SK-N-SH (cell line): Measurements from ENCODE around the gene MED16. TPM values are rescaled to one million over a fixed set of nuclear protein-coding genes. Genes with fewer than 3 reads are reported as not detected.

Source experiments
- CTCF ChIA-PET: fragments of 300-600, 350-600 bp; formaldehyde crosslinking; extraction: SDS; loops from one replicate; lab custom pipeline; 2021; lab: Yijun Ruan, JAX
- POLR2A ChIA-PET: fragments of 350-600 bp; sonication (Branson Sonifier 250); formaldehyde crosslinking; extraction: SDS; loops from one replicate; lab custom pipeline; 2020; ENCODE audit warnings: antibody characterized with exemption, inconsistent platforms; lab: Yijun Ruan, JAX
- DNase-seq: peaks from one replicate; pipeline ENCODE4 v3.0.0; 2012
- H2AFZ ChIP-seq: fragments of 200-600 bp; sonication (generic); 2 replicates; pipeline ENCODE4 v1.8.1; 2016; ENCODE audit warnings: antibody characterized with exemption, mild to moderate bottlenecking, low read depth
- H3F3A ChIP-seq: fragments of 200-600 bp; sonication (generic); replicated peaks from 2 replicates; pipeline ENCODE3; 2016; ENCODE audit warnings: antibody characterized with exemption, mild to moderate bottlenecking; ENCODE audit not compliant: insufficient read depth
- H3K27ac ChIP-seq, 2 experiments: fragments of 200-500 bp in 1 of 2; fragments of 200-600 bp in 1 of 2; sonication (Bioruptor generic) in 1 of 2; sonication (generic), shearing (Covaris generic) in 1 of 2; 2 replicates each; pipeline versions ENCODE4 v1.5.1 to v1.6.1; 2014 to 2016; ENCODE audit warnings: low read depth in 2 of 2, inconsistent platforms in 1 of 2, low read length in 1 of 2, mild to moderate bottlenecking in 1 of 2, mixed read lengths in 1 of 2
- H3K27me3 ChIP-seq: fragments of 200-600 bp; sonication (generic), shearing (Covaris generic); 2 replicates; pipeline ENCODE4 v1.6.1; 2016; ENCODE audit warnings: mixed run types; ENCODE audit not compliant: insufficient read depth
- H3K36me3 ChIP-seq, 2 experiments: fragments of 200-500 bp in 1 of 2; fragments of 200-600 bp in 1 of 2; sonication (Bioruptor generic) in 1 of 2; sonication (generic) in 1 of 2; replicated peaks in 1 of 2; 2 replicates each; pipeline versions ENCODE3 to v1.5.1; 2014 to 2016; ENCODE audit warnings: low read length in 1 of 2, mild to moderate bottlenecking in 1 of 2; ENCODE audit not compliant: insufficient read depth in 2 of 2, control insufficient read depth in 1 of 2
- H3K4me1 ChIP-seq, 2 experiments: fragments of 200-500 bp in 1 of 2; fragments of 200-600 bp in 1 of 2; sonication (Bioruptor generic) in 1 of 2; sonication (generic), shearing (Covaris generic) in 1 of 2; 2 replicates each; pipeline versions ENCODE4 v1.5.1 to v1.6.1; 2014 to 2016; ENCODE audit warnings: low read depth in 1 of 2, low read length in 1 of 2, mixed run types in 1 of 2; ENCODE audit not compliant: insufficient read depth in 2 of 2, control insufficient read depth in 1 of 2
- H3K4me2 ChIP-seq: fragments of 200-600 bp; sonication (generic), shearing (Covaris generic); 2 replicates; pipeline ENCODE4 v1.6.1; 2017; ENCODE audit warnings: mixed run types
- H3K4me3 ChIP-seq, 2 experiments: fragments of 200-500 bp in 1 of 2; fragments of 200-600 bp in 1 of 2; sonication (Bioruptor generic) in 1 of 2; sonication (generic), shearing (Covaris generic) in 1 of 2; 2 replicates each; pipeline versions ENCODE4 v1.5.1 to v1.8.1; 2014 to 2016; ENCODE audit warnings: low read depth in 2 of 2, inconsistent platforms in 1 of 2, low read length in 1 of 2, mild to moderate bottlenecking in 1 of 2, mixed read lengths in 1 of 2, moderate library complexity in 1 of 2
- H3K79me2 ChIP-seq: fragments of 200-600 bp; sonication (generic); 2 replicates; pipeline ENCODE4 v1.8.1; 2017; ENCODE audit warnings: mild to moderate bottlenecking; ENCODE audit not compliant: insufficient read depth
- H3K9ac ChIP-seq: fragments of 200-600 bp; sonication (generic); 2 replicates; pipeline ENCODE4 v1.6.1; 2017; ENCODE audit warnings: mixed run types
- H3K9me2 ChIP-seq: fragments of 200-600 bp; sonication (generic); 2 replicates; pipeline ENCODE4 v1.6.1; 2017; ENCODE audit warnings: mixed run types
- H3K9me3 ChIP-seq: fragments of 200-600 bp; sonication (generic); 2 replicates; pipeline ENCODE4 v1.6.1; 2017; ENCODE audit warnings: mixed run types, mild to moderate bottlenecking, moderate library complexity
- H4K20me1 ChIP-seq: fragments of 200-600 bp; sonication (generic); 2 replicates; pipeline ENCODE4 v1.6.1; 2017; ENCODE audit warnings: mild to moderate bottlenecking, mixed run types; ENCODE audit not compliant: insufficient read depth
- ELF1 ChIP-seq: IDR thresholded peaks from 2 replicates; pipeline ENCODE4 v1.4.0; 2012
- FOXJ3 ChIP-seq: sonication (generic); formaldehyde crosslinking; IDR thresholded peaks from 2 replicates; pipeline ENCODE4 v1.5.1; 2020; ENCODE audit warnings: mild to moderate bottlenecking, missing genetic modification reagents
- FOXM1 ChIP-seq: IDR thresholded peaks from 2 replicates; pipeline ENCODE4 v1.4.0; 2012; ENCODE audit warnings: low read depth, mild to moderate bottlenecking
- MEF2A ChIP-seq: IDR thresholded peaks from 2 replicates; pipeline ENCODE4 v1.4.0; 2012; ENCODE audit warnings: low read depth, borderline replicate concordance
- MXI1 ChIP-seq: IDR thresholded peaks from 2 replicates; pipeline ENCODE4 v1.6.1; 2012; ENCODE audit warnings: mild to moderate bottlenecking, low read depth, low read length, improper control_type of control experiment
- RAD21 ChIP-seq: IDR thresholded peaks from 2 replicates; pipeline ENCODE4 v1.6.1; 2012; ENCODE audit warnings: mild to moderate bottlenecking, low read length
- RCOR1 ChIP-seq: fragments of 150-350 bp; IDR thresholded peaks from 2 replicates; pipeline ENCODE4 v1.6.1; 2017; ENCODE audit warnings: antibody characterized with exemption, low read length
- RFX5 ChIP-seq: IDR thresholded peaks from 2 replicates; pipeline ENCODE4 v1.6.1; 2012; ENCODE audit warnings: mild to moderate bottlenecking, improper control_type of control experiment, low read length
- SIN3A ChIP-seq: IDR thresholded peaks from 2 replicates; pipeline ENCODE4 v1.6.1; 2012; ENCODE audit warnings: low read depth, mild to moderate bottlenecking, low read length, moderate library complexity, borderline replicate concordance
- SMC3 ChIP-seq: IDR thresholded peaks from 2 replicates; pipeline ENCODE4 v1.6.1; 2012; ENCODE audit warnings: low read depth, low read length, improper control_type of control experiment
- TEAD4 ChIP-seq: IDR thresholded peaks from 2 replicates; pipeline ENCODE4 v1.4.0; 2012; ENCODE audit warnings: mild to moderate bottlenecking, borderline replicate concordance; ENCODE audit not compliant: insufficient read depth
- YY1 ChIP-seq: IDR thresholded peaks from 2 replicates; pipeline ENCODE4 v1.4.0; 2012; ENCODE audit warnings: low read depth, mild to moderate bottlenecking
- WGBS: methylation state at CpG from one replicate; pipeline ENCODE4 v1.1.6; 2017; ENCODE audit warnings: low lambda C conversion rate; 5-methylcytosine and 5-hydroxymethylcytosine counted together
- polyA plus RNA-seq, 3 experiments: library from polyadenylated mRNA; depleted of rRNA; stranded (reverse); fragments of >200 nt; gene quantifications; 2 replicates each; pipeline ENCODE4 v1.2.3, GENCODE V29; 2012
- TF ChIP-seq, protein P1 (sequence below): IDR thresholded peaks from 2 replicates; pipeline ENCODE4; 2012
- TF ChIP-seq, protein P2 (sequence below): fragments of 150-350 bp; IDR thresholded peaks from 2 replicates; pipeline ENCODE4 v1.6.1; 2016; ENCODE audit warnings: mild to moderate bottlenecking, low read depth, low read length
- TF ChIP-seq, protein P3 (sequence below): IDR thresholded peaks from 2 replicates; pipeline ENCODE4 v1.6.1; 2012; ENCODE audit warnings: mild to moderate bottlenecking, low read depth, low read length, moderate library complexity

MED16 gene
- polyA plus RNA-seq, 1 of the 3 experiments (the other 2 are of a cell fraction) = 40.6 TPM

DNA sequence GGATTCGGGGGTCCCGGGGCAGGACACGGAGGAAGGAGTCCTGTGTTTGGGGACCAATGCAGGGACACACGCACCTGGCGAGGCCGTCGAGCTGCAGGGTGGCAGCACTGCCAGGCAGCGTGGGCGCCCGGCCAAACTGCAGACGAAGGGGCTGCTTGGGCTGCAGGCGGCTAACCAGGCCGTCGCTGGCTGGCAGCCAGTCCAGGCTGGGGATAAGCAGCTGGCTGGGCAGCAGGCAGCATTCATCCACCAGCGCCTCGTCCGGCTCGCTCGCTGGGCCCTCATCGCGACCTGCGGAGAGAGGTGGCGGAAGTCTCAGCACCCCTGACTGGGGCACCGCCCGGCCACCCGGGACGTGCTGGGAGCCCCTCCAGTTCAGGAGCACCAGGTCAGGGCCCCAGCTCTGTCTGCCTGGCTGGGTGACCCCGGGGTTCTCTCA, 22.0 kb downstream of the MED16 start:
- POLR2A ChIA-PET = interaction anchor here (0.7 kb wide), 1 partner anchor 8 kb away, joined by 3 read pairs; no protein-coding TSS in a partner anchor
- Histone ChIP-seq H3K4me3 (no peak overlapping the region), H3K9ac (no peak overlapping the region), H3K4me2 (no peak overlapping the region)
- peak; percentile 93 for DNase-seq
- TF ChIP-seq FOXJ3 (CRISPR knock-in tag) (0 out of 2 replicates have a peak, but pooled peaks have one; percentile 49), RAD21 (peak; percentile 13; the same call in 1 of the 2 replicates), SMC3 (peak; percentile 7; the same call in 1 of the 2 replicates), RFX5 (no peak), MXI1 (no peak; the same call in 1 of the 2 replicates), RCOR1 (peak; percentile 45; the same call in 1 of the 2 replicates), ELF1 (no peak), YY1 (no peak)
- TF ChIP-seq, protein P1, sequence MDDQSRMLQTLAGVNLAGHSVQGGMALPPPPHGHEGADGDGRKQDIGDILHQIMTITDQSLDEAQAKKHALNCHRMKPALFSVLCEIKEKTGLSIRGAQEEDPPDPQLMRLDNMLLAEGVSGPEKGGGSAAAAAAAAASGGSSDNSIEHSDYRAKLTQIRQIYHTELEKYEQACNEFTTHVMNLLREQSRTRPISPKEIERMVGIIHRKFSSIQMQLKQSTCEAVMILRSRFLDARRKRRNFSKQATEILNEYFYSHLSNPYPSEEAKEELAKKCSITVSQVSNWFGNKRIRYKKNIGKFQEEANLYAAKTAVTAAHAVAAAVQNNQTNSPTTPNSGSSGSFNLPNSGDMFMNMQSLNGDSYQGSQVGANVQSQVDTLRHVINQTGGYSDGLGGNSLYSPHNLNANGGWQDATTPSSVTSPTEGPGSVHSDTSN = no peak
- TF ChIP-seq, protein P2, sequence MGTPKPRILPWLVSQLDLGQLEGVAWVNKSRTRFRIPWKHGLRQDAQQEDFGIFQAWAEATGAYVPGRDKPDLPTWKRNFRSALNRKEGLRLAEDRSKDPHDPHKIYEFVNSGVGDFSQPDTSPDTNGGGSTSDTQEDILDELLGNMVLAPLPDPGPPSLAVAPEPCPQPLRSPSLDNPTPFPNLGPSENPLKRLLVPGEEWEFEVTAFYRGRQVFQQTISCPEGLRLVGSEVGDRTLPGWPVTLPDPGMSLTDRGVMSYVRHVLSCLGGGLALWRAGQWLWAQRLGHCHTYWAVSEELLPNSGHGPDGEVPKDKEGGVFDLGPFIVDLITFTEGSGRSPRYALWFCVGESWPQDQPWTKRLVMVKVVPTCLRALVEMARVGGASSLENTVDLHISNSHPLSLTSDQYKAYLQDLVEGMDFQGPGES = no peak
- TF ChIP-seq, all 33 proteins: peak for 4
- H2AFZ ChIP-seq = no peak overlapping the region
- no peaks in the 10 kb centered on the region for H3K79me2 ChIP-seq
- H3K36me3 ChIP-seq = peaks cover 3 to 40% of the 10 kb centered on the region in 2 experiments
- no peaks in the 10 kb centered on the region for H4K20me1 ChIP-seq
- peaks cover 22% of the 10 kb centered on the region for H3F3A ChIP-seq
- no peaks in the 10 kb centered on the region for H3K9me2 ChIP-seq
- H3K9me3 ChIP-seq = no peaks in the 10 kb centered on the region
- peaks cover 4 to 16% of the 10 kb centered on the region in 2 experiments; a peak in 2 of 4 replicates for H3K4me1 ChIP-seq
- H3K27me3 ChIP-seq = no peaks in the 10 kb centered on the region
- CTCF ChIA-PET = interaction anchor here (0.9 to 1.3 kb wide), 4 partner anchors 14 to 112 kb away, joined by 3 to 5 read pairs (median 3); no protein-coding TSS in a partner anchor
- peak overlapping the region in 1 of 2 experiments; percentile 76; a peak in 2 of 4 replicates for H3K27ac ChIP-seq
- WGBS = 82% methylated on average over 7 of the region's 28 CpGs

DNA sequence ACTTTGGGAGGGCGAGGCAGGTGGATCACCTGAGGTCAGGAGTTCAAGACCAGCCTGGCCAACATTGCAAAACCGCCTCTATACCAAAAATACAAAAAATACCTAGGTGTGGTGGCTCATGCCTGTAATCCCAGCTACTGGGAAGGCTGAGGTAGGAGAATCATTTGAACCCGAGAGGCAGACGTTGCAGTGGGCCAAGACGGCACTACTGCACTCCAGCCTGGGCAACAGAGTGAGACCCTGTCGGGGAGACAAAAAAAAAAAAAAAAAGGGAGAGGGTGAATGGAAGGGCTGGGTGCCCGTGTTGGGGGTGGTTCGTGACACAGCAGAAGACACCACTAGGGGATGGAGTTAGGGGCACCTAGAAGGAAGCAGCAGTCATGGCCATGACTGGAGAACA, 22.7 kb downstream of the MED16 start:
- H3K9ac ChIP-seq = no peak overlapping the region
- H3K36me3 ChIP-seq = peaks cover 3 to 36% of the 10 kb centered on the region in 2 experiments
- H3K9me3 ChIP-seq = no peaks in the 10 kb centered on the region
- DNase-seq = no peak
- no peak for TF ChIP-seq SIN3A
- no peak for TF ChIP-seq FOXM1
- TF ChIP-seq YY1 = no peak
- TF ChIP-seq MXI1 = no peak
- no peak for TF ChIP-seq TEAD4
- TF ChIP-seq, protein P3, sequence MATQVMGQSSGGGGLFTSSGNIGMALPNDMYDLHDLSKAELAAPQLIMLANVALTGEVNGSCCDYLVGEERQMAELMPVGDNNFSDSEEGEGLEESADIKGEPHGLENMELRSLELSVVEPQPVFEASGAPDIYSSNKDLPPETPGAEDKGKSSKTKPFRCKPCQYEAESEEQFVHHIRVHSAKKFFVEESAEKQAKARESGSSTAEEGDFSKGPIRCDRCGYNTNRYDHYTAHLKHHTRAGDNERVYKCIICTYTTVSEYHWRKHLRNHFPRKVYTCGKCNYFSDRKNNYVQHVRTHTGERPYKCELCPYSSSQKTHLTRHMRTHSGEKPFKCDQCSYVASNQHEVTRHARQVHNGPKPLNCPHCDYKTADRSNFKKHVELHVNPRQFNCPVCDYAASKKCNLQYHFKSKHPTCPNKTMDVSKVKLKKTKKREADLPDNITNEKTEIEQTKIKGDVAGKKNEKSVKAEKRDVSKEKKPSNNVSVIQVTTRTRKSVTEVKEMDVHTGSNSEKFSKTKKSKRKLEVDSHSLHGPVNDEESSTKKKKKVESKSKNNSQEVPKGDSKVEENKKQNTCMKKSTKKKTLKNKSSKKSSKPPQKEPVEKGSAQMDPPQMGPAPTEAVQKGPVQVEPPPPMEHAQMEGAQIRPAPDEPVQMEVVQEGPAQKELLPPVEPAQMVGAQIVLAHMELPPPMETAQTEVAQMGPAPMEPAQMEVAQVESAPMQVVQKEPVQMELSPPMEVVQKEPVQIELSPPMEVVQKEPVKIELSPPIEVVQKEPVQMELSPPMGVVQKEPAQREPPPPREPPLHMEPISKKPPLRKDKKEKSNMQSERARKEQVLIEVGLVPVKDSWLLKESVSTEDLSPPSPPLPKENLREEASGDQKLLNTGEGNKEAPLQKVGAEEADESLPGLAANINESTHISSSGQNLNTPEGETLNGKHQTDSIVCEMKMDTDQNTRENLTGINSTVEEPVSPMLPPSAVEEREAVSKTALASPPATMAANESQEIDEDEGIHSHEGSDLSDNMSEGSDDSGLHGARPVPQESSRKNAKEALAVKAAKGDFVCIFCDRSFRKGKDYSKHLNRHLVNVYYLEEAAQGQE = no peak
- TF ChIP-seq MEF2A = no peak
- no peaks in the 10 kb centered on the region for H4K20me1 ChIP-seq
- no peak overlapping the region for H3K4me2 ChIP-seq
- H2AFZ ChIP-seq = no peak overlapping the region
- H3F3A ChIP-seq = peaks cover 22% of the 10 kb centered on the region
- peak overlapping the region in 1 of 2 experiments; percentile 67; a peak in 1 of 4 replicates for H3K27ac ChIP-seq
- POLR2A ChIA-PET = no interaction called here
- H3K79me2 ChIP-seq = no peaks in the 10 kb centered on the region
- no peak overlapping the region for H3K4me3 ChIP-seq
- H3K9me2 ChIP-seq = no peaks in the 10 kb centered on the region
- H3K4me1 ChIP-seq = peaks cover 4 to 16% of the 10 kb centered on the region in 2 experiments; a peak in 2 of 4 replicates
- WGBS = 96% methylated on average over 7 of the region's 8 CpGs
- CTCF ChIA-PET = interaction anchor here (0.9 to 1.3 kb wide), 2 partner anchors 14 to 112 kb away, joined by 3 to 5 read pairs; no protein-coding TSS in a partner anchor
- H3K27me3 ChIP-seq = no peaks in the 10 kb centered on the region
